NOMO-1 treated with DMSO at 0.1 percent for 48 hours (cell line): ENCODE measurements around the gene NXPH1.
A peak's percentile ranks its signal among the peaks of the same experiment; 100 is the strongest.
"Not testable (repeated sequence)": the region's sequence is repeated elsewhere in the genome, so short reads cannot be mapped to it uniquely, and the experiment has no call there.

Experiments
- DNase-seq: peaks from one replicate; lab custom pipeline; 2025; ENCODE audit not compliant: unreplicated experiment; lab: John Stamatoyannopoulos, UW

NXPH1 gene

DNA sequence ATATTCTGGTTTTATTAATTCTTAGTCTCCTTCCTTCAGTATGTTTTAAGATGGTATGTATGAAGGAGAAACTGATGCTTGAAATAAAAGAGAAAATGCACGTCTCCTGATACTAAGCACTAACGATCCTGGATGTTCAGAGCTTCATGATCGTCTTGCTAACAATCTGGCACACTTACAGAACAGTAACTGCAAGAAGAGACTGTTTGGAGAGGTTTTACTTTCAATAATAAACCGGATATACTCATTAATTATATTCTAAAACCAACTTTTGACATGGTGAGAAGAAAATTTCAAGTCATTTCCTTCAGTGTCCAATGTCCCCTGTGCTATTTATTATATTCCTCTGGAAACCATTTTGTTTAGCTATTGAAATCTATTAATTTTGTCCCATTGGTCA is 251.0 kb downstream of the NXPH1 start:
- no peak for DNase-seq

GRCh38 chr7:8699875-8700624 is 266.6 kb downstream of the NXPH1 start:
- DNase-seq: no peak

GRCh38 chr7:8702807-8703206 is 269.4 kb downstream of the NXPH1 start:
- no peak for DNase-seq

DNA sequence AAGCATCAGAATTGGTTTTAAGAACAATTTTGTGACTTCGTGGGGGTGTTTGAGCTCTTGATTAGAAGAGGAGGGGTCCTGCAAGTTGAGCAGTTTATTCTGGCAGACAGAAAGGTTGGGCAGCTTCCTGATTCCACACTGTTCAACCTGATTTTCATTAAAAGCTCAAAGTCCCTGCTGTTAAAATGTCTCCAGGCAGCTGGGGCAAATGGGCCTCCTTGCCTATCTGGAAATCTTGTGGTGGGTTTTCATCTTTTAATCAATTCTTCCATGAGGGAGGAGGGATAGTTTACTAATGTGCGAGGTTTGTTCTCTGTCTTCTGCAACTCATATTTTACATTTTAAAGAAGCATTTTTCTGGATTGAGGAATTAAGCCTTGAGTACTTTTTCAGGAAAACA is 276.7 kb downstream of the NXPH1 start:
- DNase-seq: no peak

- DNase-seq: no peak
Observed at GRCh38 chr7:8714791-8715190, 281.4 kb downstream of the NXPH1 start.

- DNase-seq: no peak
Observed at GRCh38 chr7:8719102-8719501, 285.7 kb downstream of the NXPH1 start.

DNA sequence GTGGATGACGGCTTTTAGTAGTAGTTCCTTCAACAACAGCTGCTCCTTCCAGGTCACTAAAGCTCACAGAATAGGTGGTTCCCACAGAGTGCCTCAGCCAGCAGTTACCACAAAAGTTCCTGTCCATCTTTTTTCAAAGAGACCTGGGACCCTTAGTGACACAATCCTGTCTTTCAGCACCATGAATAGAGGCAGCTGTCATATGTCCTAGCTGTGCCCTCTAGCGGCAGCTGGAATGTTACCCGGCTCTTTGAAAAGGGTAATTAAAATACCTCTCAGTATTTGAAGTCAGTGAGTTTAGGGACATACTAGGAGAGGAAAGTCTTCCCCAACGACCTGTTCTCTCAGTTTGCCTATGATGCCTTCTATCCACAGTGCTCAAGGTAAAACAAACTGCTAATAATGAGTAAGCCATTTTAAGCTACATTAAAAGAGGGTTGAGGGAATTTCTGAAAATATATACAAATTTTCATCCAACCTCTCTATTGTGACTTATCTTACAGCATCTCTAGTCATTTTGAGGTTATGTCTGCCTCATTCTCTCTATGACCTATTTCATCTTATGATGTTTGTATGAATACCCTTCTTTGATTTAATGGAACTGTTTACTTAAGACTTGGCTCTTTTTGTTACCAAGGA is 290.8 kb downstream of the NXPH1 start:
- peak; percentile 4 for DNase-seq

DNA sequence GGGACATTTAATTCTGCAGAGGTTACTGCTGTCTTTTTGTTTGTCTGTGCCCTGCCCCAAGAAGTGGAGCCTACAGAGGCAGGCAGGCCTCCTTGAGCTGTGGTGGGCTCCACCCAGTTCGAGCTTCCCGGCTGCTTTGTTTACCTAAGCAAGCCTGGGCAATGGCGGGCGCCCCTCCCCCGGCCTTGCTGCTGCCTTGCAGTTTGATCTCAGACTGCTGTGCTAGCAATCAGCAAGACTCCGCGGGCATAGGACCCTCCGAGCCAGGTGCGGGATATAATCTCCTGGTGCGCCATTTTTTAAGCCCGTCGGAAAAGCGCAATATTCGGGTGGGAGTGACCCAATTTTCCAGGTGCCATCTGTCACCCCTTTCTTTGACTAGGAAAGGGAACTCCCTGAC is 298.3 kb downstream of the NXPH1 start:
- DNase-seq: not testable (repeated sequence)

GRCh38 chr7:8739837-8740236 is 306.4 kb downstream of the NXPH1 start:
- DNase-seq: no peak

DNA sequence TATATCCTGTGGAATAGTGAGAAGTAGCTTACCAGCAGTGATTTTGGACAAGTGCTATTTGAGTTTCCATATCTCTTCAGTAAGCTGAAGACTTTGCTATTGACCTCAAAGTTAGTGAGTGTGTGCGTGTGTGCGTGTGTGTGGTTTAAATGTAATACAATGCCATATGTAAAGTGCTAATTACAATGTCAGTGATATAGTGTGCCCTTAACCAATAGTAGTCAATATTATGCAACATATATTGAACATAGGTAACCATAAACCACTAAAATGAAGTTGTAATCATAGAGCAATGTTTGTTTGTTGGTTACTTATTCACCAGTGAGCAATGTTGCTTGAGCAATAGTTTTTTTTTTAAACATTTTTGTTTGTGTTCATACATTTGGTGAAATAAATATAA is 309.4 kb downstream of the NXPH1 start:
- DNase-seq: no peak

GRCh38 chr7:8747338-8747737 is 313.9 kb downstream of the NXPH1 start:
- no peak for DNase-seq

GRCh38 chr7:8751557-8752231 is 318.3 kb downstream of the NXPH1 start:
- no peak for DNase-seq

- no peak for DNase-seq
Observed at GRCh38 chr7:8753355-8753754, 319.9 kb downstream of the NXPH1 start.

DNA sequence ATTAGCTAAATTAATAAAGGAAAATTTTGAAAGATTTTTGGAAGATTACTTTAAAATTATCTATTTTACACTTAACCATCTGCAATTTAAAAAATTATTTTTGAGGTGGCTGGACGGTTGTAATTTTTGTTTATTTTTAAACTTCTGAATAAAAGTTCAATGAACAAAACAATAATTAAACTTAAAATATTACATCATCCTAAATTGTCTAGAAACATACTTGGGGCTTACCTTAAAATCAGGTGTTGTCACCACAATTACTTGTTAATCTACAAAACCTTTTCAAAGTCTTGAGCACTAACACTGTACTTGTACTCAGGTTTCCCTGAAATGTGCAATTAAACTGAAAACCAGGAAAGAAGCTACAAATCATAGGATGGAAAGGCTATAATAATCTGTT is 328.3 kb downstream of the NXPH1 start:
- no peak for DNase-seq

GRCh38 chr7:8762803-8763202 is 329.4 kb downstream of the NXPH1 start:
- no peak for DNase-seq

- DNase-seq: no peak
Observed at GRCh38 chr7:8765374-8765773, 332.0 kb downstream of the NXPH1 start.

GRCh38 chr7:8773518-8773917 is 340.1 kb downstream of the NXPH1 start:
- DNase-seq: no peak

DNA sequence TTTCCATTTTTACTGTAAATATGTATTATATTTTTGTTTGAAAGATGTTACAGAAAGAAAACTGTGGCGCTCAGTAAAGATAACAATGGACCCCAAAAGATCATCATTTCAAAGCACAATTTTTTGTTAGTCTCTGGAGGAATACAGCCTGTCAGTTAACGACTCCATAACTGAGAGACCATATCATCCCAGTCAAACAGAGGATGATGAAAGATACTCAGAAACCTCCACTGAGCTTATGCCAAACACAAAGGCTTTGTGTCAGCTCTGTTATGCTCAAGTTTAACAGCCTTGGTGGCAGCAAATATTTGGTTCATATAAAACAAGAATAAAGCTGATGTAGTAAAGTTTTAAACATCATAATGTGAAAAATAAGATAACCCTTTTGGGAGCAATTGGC is 345.1 kb downstream of the NXPH1 start:
- no peak for DNase-seq

DNA sequence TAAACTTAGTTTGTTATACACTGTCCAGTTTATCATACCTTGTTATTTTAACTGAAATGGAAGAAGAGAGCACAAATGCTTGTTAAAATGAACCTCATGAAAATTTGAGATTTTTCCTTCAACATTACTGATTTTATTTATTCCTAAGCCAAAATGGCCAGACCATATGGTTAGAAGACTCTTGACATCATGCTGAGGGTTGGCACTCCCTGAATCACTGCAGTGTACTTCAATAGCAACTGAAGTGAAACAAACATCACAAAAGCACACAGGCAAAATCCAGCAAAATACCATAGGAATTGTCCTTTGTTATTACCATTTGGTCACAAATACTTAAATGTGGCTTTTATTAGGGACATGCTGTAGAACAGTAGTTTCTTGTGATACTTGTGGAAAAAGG is 347.8 kb downstream of the NXPH1 start:
- no peak for DNase-seq

- DNase-seq: no peak
Observed at GRCh38 chr7:8783229-8783628, 349.8 kb downstream of the NXPH1 start.

DNA sequence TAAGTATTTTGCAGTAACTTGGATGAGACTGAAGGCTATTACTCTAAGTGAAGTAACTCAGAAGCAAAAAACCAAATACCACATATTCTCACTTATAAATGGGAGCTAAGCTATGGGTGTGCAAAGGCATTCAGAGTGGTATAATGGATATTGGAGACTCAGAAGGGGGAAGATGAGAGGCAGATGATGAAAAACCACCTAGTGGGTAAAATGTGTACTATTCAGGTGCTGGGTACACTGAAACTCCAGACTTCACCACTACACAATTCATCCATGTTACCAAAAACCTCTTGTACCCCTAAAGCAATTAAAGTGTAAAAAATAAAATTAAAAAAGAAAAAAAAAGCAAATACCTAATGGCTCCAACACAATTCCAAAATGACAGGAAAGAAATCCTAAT is 351.7 kb downstream of the NXPH1 start:
- no peak for DNase-seq

DNA sequence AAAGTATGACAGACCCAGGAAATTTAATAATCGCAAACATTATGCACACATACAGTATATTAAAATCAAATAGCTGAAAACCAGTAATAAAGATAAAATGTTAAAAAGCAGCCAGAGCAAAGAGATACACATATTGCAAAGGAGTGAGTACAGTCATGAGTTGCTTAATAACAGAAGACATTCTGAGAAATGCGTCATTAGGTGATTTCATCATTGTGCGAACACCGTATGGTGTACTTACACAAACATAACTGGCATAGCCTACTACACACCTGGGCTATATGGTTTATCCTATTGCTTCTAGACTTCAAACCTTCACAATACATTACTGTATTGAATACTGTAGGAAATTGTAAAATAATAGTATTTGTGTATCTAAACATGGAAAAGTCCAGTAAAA is 367.6 kb downstream of the NXPH1 start:
- DNase-seq: no peak
